SK-MEL-5 (cell line): ENCODE data around the gene BARHL1. TPM values are rescaled to one million over a fixed set of nuclear protein-coding genes. Genes with fewer than 3 reads are reported as not detected.

Source experiments
- DNase-seq: peaks from one replicate; pipeline ENCODE4 v3.0.0-alpha.2; 2016; ENCODE audit warnings: low read depth, low spot score
- in situ Hi-C: cut with HindIII; loops from 2 replicates; pipeline ENCODE4 v1.10.0; 2016; ENCODE audit warnings: low sequenced_read_pairs, high pct_unique_total_duplicates, low pct_unique_long_range_greater_than_20kb
- polyA plus RNA-seq, 2 experiments: library from polyadenylated mRNA; depleted of rRNA; stranded (reverse); fragments of >200 nt; gene quantifications; 2 replicates each; pipeline ENCODE4 v1.2.3, GENCODE V29; 2015
- total RNA-seq: library from RNA; depleted of rRNA; stranded (reverse); fragments of >200 nt; shearing (Covaris generic); gene quantifications from 2 replicates; pipeline ENCODE4 v1.2.3, GENCODE V29; 2014; rRNA removed

The BARHL1 gene
- not detected in 2 replicates for total RNA-seq
- not detected in 2 replicates for polyA plus RNA-seq (2015; cell fraction: cytosol; rRNA removed)
- not detected in 2 replicates for polyA plus RNA-seq (2015; cell fraction: nucleus; rRNA removed)

DNA sequence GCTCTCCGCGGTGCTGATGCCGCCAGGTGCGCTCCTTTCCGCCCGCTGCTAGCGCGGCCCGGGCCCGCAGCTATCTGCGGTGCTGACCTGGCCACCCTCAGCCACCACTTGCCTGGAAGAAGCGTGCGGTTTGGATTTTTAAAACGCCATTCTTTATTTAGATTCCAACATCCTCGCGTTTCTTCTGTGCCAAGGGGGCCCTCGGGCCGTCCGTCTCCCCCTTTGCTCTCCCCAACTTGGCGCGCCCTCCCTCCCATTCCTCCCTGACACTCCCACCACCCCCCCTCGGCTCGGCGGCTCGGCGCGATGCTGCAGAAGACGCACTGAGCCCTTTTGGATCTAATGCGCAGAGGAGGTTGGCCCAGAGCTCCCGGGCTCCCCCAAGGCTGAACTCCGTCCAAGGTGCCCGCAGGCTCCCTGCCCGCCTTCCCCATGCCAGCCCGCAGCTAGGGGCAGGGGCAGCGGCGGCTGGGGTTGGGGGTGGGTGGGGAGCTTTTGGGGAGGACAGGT, at the start of gene BARHL1:
Gene BARHL1, plus strand, starts transcription at position 331 of the 510 bp plus-strand sequence. CDS start 192 bp downstream, outside the sequence.
- DNase-seq = no peak
- in situ Hi-C loops = no loop called here

DNA sequence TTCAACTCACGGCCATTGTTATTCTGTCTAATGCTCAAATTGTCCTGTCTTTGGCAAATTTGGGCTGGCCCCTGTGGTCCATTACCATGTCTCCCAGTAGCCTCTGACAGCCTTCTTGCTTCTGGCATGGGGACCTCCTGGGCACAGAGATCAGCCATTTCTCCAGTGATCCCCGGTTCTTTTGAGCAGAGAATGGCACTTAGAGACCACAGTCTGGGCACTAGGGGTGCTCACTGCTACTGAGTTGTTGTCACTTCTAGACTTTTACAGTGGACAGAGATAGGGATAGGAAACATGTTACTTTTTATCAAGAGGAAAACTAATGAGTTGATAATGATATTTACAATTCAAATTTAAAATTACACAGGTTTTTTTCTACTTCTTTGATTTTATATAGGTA, 47.6 kb upstream of the BARHL1 start:
- in situ Hi-C loops = no loop called here
- DNase-seq = no peak

DNA sequence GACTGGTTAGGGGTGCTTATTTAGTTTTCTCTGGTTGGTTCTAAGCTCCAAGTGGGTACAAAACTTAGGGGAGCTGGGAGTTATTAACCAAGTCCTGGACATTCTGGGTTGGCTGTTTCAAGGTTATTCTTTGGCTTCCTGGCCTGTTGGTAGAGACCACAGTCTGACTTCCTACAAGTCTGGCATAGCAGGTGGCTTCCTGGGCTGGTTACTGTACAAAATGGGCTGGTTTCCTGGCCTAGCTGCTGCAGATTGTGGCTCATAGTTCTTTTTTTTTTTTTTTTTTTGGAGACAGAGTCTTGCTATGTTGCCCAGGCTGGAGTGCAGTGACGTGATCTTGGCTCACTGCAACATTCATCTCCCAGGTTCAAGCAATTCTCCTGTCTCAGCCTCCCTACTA, 46.3 kb upstream of the BARHL1 start:
- in situ Hi-C loops = no loop called here
- no peak for DNase-seq

DNA sequence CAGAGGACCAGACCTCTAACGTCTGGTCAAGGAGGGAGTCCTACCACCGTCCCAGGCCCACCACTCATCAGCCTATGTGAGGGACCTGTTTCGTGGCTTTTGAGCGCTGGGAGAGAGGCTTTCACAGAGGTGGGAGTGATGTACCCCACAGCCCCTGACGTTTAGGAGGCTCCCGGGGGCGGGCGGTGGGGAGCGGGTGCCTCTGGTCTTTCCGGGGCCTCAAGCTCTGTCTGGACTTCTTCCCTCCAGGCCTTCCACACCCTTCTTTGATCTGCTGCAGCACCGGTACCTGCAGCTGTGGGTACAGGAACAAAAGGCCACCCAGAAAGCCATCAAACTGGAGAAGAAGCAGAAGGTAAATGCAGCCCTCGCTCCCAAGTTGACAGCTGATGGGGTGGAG, 45.1 kb upstream of the BARHL1 start:
- DNase-seq = no peak
- in situ Hi-C loops = no loop called here

DNA sequence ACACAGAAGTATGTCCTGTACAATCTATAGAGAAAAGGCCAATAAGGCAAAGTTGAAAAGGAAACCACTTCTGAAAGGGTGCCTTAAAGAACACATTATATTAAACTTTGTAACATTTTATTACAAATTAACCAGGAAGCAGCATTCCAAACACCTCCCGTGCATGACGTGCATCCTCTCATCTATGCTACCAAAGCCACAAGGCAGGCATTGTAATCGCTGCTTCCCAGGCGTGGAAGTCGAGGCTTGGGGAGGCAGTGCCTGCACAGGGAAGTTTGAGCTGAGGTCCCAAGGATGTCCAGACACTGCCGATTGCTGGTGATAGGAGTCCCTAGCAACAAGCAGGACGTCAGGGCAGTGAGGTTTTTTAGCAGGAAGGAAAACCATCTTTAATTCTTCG, 44.3 kb upstream of the BARHL1 start:
- DNase-seq = no peak
- in situ Hi-C loops = no loop called here

DNA sequence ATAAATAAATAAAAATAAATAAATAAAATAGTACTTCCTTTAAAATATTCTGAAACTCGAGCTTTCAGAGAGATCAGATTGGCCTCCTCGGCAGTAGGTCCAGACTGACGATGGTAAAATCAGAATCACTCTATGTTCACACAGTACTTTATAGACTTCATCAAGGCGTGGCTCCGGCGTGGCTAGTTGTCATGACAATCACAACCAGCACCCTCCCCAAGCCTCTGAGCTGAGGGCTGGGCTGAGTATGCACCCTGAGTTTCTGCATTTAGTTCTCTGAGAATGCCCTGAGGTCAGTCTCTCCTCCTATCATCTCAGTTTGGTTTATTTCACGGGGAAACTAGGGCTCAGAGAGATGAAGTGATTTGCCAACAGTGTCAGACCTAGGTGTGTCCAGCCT, 43.3 kb upstream of the BARHL1 start:
- in situ Hi-C loops = no loop called here
- no peak for DNase-seq

DNA sequence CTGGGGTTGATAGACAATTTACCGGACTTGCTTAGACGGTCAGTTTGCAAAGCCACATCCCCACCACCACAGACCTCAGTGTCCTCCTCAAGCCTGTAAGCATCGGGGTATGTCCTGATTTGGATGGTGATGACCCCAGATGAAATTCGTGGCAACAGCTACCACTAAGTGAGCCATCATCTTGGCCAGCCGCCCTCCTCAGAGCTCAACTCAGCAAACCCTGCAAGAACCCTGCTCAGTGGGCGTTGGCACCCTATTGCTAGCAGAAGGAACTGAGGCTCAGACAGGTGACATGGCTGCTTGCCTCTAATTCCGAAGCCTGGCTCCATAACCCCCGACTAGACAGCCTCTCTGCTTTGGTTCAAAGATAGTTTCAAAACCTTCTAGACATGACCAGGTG, 41.4 kb upstream of the BARHL1 start:
- in situ Hi-C loops = no loop called here
- no peak for DNase-seq

DNA sequence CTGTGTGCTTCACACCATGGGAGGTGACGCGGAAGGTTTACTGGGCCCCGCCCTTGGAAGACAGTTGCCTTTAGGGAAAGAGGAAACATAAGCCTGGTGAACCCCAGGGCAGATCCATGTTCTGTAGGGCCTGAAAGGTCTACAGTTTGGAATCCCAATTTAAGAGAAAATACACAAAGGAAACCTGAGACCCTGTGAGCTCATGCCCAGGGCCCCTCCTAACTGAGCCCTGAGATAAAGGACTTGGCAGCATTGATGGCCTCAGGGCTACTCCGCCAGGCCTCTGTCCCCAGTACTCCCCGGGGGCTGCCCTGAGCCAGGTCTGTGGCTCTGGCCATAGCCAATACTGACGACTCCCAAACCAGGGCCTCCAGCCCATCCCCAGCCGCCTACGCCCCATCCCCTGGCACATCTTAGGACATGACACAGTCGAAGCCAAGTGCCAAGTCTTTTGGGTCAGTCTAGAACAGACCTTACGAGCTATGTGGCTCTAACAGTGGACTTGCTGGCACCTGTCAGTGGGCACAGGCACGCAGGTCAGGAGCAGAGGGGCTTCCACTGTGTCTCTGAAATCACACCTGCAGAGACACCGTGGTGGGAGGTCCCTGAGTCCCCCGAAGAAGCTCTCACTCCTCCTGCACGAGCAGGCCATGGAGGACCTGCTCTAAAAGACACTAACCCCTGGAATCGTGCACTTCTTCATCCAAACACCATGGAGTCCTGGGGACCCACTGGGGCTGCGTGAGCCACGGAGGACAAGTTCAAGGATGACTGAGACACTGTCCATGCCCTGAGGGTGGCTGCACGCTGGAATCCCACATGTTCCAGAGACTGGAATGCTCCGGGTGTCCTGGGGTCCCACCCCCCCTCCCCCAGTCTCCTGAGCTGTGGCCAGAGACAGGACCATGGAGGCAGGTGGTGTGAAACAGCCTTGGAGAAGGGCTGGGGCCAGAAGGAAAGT, 40.3 kb upstream of the BARHL1 start:
- in situ Hi-C loops = no loop called here
- no peak for DNase-seq

DNA sequence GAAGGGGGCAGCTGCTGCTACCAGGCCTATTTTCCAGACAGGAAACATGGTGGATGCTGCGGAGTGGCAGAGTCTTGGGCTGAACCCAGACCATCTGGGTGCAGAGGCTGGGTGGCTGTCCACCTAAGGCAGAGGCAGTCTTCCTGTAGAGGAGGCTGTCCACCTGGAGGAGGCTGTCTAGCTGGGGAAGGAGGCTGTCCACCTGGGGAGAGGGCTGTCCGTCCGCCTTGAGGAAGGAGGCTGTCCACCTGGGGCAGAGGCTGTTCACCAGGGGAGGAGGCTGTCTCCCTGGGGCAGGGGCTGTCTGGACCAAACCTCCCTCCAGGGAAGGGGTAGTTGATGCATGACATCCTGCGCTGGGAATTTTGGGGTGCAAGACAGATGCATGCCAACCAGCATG, 39.2 kb upstream of the BARHL1 start:
- no peak for DNase-seq
- in situ Hi-C loops = no loop called here

DNA sequence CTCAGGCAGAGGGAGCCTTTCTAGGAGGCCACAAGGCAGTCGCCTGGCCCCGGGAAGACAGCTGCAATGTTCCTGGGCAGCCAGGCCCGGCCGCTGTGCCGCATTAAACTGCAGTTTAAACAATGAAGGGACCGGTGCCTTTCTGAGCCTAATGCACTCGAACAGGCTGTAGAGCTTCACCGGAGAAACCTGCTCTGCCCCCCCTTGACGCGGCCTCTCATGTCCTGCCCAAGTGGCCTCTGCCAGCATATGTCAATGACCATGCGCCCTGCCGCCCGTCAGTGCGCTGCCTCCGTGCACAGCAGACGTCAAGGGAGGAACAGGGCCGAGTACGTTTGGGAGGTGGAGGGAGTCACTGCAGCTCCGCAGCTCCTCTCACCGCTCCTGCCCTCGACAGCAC, 38.4 kb upstream of the BARHL1 start:
- DNase-seq = no peak
- in situ Hi-C loops = no loop called here

DNA sequence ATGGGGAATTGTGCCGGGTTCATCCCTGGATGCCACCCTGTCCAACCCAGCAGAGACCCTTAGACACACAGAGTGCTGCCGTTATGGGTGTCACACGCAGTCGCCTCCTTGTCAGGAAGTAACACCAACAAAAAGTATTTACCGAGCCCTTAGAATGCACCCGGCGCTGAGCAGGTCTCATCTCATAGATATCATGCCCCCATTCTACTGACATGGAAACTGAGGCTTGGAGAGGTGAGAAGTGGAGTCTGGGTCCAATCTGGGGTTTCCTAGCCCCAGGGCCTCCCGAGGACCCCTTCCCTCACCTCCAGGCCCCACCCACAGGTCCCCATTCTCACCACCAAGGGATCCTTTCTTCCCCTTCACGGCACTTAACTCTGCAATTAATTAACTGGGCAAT, 36.8 kb upstream of the BARHL1 start:
- in situ Hi-C loops = no loop called here
- no peak for DNase-seq

DNA sequence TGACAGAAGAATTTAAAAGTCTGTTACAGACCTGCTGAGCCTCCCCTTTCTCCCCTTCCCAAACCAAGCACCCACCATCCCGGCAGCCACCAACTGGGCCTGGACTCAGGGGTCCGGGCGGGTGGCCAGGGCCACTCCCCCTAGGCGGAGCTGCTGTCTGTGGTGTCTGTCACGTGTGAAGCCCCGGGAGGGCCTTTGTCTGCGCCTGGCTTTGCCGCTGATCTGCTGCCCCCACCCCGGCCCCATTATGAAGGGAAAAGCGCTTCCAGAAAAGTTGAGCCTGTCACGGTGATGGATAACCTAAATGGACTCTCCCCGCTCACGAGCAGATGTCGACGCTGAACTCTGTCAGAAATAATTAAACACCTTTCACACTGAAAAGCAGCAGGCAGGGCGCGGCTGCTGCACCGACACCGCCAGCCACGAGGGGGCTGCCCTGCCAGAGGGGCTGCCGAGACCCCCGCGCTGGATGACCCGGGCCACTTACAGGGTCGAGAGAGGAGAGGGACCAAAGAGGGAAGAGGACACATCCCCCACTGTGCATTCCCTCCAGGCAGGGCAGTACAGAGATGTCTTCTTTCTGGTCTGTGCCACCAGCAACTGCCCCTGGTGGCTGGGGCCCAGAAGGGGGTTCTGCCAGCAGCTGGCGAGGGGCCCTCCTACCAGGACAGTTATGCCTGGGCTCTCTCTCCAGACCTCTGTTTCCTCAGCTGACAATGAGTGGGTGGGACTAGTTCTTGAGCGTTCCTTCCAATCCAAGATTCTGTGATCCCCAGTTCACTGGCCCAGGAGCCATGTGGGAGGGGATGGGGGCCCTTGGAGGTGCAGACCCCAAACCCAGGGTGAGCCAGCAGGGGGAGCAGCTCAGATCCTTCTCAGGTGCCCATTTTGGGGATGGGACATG, 36.0 kb upstream of the BARHL1 start:
- no peak for DNase-seq
- in situ Hi-C loops = no loop called here

DNA sequence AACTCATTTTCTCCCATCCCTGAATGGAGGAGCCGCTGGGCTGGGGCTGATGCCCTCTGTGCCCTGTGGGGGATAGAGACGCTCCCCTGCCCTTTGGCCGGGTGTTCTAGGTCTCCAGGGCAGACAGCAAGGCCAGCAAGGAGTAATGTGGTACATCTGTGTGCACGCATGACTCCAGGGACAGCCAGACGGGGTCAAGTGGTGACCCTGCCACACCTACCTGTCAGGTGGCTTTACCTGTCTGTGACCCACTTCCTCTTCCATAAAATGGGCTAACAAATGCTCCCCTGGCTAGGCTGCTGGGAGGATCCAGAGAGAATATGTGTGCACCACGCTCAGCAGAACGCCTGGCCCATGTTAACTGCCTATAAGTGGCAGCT, 35.4 kb upstream of the BARHL1 start:
- DNase-seq = no peak
- in situ Hi-C loops = no loop called here

DNA sequence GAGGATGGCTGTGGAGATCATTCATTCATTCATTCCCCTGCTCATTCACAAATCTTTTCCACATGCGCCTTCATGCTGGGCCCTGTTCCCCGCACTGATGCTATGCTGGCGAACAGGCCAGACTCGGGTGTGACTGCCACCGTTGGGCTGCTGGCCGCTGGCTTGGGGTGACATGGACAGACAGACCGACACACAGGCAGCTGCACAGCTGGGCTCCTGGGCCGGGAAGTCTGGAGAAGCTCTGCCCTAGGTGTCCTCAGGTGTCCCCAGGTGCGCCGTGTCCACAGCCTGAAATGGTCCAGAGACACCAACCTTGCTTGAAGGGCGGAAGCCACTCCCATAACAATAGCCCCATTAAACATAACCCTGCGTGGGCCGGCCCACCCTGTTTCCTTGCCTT, 35.0 kb upstream of the BARHL1 start:
- in situ Hi-C loops = no loop called here
- DNase-seq = no peak

DNA sequence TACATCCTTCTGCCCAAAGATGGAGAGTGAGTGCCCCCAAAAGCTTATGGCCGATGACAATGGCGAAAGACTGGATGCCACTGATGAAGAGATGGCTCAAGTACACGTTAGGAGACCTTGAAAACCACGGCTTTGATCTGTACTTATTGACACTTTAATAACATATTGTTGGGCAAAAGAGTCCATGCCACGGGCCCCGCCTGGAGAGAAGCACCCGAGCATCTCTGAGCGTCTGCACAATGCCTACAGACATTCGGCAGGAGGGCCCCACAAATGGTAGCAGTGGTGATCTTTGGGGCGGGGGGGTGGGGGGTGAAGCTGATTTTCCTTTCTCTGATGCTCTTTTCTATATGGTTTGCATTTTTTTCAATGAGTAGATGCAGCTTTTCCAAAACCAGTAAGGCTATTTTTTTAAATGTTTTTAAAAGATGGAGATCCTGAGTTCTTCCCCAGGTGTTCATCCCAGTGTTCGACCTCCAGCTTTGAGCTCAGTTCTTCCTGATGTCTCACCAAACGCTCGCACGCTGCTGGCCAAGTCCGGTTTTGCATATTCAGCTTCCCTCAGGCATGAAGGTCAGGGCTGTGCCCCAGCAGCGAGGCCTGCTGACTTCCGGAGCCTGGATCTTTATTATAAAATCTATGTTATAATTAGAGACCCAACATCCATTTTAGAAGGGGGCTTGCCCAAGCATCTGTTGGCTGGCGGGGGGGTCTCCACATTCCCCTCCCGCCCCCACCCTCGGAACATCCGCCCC, 34.3 kb upstream of the BARHL1 start:
- in situ Hi-C loops = no loop called here
- DNase-seq = no peak

DNA sequence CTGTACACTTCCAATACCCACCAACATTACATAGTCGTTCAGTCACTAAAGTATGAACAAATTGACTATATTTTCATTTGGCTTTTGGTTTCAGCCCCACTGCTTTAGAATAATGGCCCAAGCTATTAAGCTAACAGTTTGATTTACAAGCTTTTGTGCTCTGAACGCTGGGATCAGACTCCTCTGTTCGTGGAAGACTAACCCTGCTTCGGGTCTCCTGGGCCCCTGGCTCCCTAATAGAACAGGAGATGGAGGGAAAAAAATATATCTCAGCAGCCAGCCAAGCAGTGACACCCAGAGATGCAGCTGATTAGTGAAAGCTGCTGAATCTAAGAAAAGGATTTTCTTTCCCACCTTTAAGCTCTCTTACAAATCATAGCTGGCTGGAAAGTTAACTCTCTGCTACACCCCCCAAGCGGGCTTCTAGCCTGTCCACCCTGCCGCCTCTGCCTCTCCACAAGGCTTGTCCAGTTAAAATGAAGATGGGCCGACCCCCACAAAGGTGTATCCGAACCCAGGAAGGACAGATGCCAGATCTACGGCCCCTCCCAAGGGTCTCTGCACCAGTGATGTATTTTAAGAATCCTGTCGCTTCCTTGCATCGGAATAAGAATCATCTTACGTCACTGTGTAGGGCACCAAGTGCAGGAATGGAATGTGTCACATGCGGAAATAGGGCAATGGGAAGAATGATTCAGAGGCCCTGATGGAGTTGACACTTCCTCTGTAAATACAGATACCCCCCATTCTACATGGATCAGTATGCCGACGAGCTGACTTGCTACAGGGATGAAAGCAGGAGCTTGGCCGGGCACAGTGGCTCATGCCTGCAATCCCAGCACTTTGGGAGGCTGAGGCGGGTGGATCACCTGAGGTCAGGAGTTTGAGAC, 33.4 kb upstream of the BARHL1 start:
- DNase-seq = no peak

DNA sequence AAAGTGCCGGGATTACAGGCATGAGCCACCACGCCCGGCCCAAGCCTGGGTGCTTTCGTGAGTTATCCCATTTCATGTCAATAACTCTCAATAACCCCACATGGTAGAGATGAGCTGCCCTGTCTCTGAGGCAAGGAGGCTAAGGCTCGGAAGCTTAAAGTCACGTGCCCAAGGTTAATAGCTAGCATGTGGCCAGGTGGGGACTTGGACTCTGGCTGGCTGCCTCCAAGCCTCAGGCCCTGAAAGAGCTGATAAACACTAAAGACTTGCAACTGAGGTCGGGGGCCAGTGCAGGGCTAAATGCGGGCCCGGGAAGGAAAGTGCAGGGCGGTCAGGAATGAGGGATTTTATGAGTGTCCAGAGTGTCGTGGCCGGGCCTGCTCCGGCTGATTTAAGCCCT, 30.9 kb upstream of the BARHL1 start:
- in situ Hi-C loops = no loop called here
- DNase-seq = no peak

More for the DNA sequence above, 33.4 kb upstream of the BARHL1 start:
- in situ Hi-C loops = no loop called here
